Lung microvascular endothelial cell (primary cell): ENCODE results near the gene KCNN3. TPM values are rescaled to one million over a fixed set of nuclear protein-coding genes. Genes with fewer than 3 reads are reported as not detected.
A peak's percentile ranks its signal among the peaks of the same experiment; 100 is the strongest.

Source experiments
- DNase-seq, 2 donors: peaks; one replicate each; pipeline versions ENCODE4 v3.0.0 to v3.0.0-alpha.2; 2010; ENCODE audit warnings: low read depth in 2 of 2
- total RNA-seq: library from RNA; depleted of rRNA; stranded (reverse); fragments of >200 nt; gene quantifications from 2 replicates; pipeline ENCODE4 v1.2.1, GENCODE V29; 2014

The KCNN3 gene
- total RNA-seq, 1 donor from 2014 or later = 0.99 TPM

DNA sequence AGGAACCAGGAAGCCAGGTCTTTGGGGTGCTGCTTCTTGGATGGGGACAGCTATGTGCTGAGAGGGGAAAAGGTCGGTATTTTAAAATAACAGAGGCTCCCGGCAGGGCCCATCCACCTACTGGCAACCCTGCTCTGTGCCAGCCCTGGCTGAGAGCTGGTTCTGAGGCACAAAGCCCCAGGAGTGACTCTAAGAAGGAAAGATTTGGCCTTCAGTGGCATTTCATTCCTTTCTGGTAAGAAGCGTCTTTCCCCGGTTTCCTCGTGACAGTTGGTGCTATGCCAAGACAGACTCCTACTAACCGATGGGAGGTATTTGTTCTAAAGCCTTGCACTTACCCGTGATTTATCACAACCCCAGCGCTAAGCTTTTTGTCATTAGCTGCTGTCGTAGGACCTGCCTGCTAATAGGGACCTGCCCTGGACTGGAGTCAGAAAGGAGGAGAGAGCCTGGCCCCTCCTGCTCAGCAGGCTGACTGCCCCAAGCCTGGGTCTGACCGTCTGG is 139.0 kb downstream of the KCNN3 start:
- DNase-seq = peak; percentile 24 to 71

DNA sequence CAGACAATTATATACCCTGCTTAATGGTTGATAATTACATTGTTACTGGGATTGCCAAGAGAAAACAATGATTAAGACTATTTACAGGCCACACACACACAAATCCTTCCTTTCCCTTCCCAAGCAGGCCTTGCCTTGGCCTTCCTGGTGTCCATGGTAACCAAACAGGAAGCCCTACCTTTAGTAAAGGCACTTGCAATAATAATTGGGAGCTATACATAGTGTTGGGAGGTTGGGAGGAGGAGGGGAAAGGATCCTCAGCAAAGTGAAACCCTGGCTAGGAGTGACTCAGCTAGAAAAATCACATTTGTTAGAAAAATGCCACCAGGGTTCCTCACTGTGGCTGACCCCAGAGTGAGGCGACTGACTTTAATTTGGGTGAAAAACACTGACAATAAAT is 139.8 kb downstream of the KCNN3 start:
- DNase-seq = peak; percentile 73 to 96

DNA sequence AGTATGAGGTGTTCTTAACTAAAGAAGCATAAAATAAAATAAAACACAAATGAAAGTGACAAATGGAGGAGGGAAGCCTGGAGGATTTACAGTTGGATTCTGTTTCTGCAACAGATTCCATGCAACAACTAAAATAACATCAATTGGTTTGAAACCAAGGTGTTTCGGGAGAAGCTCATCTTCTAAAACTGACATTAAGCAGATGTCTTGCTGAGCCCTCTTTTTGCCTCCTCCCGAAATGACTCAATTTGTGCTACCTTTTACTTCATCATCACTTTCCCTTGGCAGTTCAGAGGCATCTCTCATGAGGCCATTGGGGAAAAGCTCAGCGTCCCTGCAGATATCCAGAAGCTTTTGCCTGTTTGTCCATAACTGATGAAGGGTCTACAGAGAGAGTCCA is 140.5 kb downstream of the KCNN3 start:
- DNase-seq = no peak

DNA sequence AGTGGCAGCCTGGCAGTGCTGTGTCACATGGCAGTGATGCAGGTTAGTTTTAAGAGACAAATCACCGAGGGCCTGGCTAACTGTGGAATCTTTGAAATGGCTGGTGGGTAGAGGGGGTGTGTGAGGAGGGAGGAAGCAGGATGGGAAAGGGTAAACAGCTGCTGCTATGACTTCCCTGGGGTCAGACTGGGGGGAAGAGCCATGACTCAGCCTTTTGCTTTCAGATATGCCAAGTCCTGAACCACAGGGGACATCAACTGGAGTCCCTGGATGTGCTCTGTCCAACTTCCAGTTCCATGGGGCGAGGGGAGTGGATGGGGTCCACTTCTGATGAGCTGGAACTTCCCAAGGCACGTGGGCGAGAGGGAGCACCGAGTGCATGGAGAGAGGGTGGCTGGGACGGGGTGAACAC is 141.0 kb downstream of the KCNN3 start:
- peak; percentile 82 to 85 for DNase-seq

DNA sequence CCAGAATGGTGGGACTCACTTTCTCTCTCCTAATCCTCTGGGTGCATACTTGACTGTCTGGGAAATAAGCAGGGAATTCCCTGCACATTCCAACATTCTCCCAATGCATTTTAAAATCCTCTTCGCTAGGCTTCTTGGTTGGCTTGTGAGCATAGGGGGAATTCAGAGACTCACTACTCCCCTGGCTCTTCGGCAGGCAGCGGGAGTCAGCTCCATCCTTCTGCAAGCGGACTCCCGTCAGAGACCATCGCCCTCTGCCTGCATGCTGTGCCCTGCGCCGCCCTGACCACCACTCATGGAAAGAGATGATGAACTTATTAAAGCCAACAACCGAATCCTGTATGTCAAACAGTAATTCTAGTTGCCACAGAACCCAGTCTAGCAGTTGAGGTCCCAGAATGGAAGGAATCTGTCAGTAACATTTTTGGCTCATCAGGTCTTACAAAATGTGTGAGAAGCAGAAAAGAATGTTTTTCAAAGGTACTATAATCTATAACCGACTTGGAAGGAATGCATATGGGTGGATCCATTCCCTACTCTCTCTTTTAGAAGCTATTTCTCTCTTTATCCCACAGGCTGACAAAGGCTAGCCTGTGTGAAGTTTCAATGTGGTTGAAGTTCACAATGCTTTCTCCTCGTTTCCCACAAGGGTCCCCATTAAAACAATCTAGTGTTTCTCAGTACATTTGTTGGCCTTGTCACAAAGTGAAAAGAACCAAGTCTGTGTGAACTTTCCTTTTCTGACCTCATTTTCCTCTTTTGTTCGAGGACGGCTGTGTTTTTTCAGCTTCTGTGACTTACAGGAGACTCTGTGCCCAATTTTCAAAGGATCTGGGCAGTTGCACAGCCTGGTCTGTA is 143.0 kb downstream of the KCNN3 start:
- no peak for DNase-seq

DNA sequence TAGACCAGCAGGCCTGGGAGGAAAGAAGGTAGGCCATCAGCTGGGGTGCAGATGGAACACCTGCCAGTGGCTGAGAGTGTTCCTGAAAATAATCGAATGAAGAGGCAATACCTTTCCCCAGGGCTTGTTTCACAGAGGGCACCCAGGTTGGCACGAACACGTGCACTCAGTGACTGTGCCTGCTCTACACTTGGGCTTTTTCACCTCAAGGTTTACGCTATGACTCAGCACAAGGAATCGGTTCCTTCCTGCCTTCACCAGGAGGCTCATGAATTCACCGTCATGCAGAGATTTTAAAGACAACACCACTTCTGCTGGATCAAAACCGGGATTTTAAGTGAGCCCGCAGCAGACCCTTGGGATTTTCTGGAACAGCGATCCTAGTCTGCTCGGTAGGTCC is 143.6 kb downstream of the KCNN3 start:
- DNase-seq = peak in 1 of 2 donors; percentile 56

DNA sequence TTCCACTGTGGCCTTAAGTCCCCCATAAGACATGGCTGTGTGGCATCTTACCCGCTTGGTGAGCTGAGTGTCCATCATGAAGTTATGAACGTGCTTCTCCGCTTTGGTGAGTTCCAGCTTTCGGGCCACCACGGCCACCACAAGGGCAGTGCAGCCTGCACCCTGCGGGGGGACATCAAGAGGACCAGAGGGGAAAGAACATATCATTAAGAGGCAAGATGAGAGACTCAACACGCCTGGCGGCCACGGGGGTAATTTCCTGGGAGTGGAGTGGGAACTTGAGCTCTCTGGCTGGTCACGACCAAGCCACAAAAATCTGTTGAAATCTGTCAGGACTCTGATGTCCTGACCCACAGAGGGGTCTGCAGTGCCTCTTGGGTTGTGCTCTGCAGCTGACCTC is 144.2 kb downstream of the KCNN3 start:
- DNase-seq = no peak

DNA sequence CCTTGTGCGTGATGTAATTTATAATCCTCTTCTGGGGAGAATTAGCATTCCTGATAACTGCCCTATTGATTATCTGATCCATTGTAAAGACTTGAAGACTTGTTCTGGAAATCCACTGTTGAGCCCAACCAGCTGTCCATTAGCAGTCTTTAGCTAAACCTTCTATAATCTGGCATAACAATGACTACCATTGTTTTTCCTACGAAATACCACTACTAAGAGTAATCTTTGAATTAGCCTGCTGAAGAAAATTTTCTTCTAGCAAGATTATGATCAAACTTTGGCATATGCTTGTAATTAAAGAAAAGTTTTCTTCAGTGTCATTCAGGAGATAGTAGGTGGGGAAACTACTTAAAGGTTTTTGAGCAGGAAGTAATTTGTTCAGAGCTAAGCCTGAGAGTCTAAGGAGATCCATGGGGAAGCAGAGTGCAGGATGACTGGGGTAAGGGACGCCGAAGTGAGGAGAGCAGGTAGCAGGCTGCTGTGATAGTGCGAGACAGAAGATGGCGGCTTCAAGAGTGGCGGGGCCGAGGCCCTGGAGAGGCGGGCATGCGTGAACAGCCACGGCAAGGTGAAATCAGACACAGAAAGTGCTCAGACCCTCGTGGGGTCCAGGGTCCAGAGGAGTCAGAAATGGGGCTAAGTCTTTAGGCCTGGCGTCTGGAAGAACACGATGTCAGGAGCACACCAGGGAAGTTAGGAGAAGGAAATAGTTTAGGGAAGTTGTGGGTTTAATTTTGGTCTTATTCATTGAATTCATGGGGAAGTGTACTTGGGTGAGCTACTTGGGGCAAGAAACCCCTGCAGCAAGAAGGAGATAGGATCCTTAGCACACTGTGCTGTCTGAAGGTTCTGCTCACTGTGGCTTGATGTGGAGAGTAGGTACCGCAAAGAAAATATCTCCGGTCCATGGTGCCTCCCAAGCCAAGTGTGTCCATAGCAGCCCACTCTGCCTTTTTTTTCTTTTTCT is 149.5 kb downstream of the KCNN3 start:
- DNase-seq = no peak

DNA sequence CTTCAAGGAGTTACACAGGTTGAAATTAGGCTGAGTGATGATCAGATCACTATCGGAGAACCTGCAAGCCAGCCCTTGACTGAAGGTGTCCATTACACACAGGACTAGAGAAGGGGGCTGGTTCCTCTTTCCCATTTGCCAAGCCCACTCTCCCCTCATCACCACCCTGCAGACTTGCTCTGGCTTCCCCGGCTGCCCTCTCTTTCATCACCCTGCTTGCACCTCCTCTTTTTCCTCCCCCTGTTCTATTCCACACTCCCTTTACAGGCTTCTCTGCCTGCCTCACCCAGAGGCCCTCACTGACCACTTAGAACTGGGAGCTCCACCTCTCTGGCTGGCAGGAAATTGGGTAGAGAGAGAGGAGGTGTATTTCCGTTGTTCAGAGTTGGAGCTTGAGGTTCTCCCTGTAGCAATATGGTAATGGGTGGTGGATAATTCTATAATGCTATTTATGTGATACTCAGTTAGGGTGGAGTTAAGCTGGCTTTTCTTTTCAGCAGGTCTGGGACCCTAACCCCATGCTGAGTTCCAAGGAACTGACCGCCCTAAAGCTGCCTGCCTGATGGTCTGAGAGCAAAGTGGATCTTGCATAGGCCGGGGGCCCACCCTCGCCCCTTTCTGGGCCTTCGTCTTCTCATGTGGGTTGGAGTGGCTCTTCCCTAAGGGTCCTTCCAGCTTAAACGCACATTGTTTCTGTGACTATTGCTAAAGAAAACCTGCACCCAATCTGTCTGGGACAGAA is 150.3 kb downstream of the KCNN3 start:
- no peak for DNase-seq

DNA sequence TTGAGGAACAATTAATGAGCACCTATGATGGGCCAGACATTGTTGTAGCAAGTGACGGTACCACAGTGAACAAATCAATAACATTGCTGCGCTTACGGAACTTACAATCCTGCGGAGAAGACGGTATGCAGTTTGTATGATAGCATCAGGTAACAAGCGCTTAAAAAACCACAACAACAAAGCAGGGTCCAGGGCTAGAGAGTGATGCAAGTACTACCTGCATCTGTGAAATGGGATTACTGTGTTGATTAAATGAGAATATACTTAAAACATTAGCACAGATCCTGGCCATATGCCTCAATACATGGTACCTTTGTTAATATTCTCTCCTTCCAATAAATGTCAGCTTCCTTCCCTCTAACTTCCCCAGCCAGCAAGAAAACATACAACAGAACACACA is 151.5 kb downstream of the KCNN3 start:
- DNase-seq = no peak

DNA sequence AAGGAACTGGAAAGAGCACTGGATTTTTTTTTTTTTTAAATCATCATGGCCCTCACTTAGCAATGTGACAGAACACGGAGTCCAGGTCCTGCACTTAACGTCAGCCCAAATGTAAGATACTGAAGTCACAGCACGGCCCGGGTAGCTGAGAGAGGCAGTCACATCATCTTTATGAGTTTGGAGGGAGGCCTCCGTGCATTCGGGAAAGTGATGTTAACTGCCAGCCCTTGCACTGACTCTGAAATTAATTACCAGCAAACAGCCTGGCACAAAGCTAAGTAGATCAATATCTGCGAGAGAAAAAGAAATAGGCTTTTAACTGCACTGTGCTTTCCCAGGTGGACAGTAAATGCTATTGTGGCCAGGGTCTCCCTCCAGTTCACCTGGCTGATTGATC is 152.6 kb downstream of the KCNN3 start:
- DNase-seq = no peak

DNA sequence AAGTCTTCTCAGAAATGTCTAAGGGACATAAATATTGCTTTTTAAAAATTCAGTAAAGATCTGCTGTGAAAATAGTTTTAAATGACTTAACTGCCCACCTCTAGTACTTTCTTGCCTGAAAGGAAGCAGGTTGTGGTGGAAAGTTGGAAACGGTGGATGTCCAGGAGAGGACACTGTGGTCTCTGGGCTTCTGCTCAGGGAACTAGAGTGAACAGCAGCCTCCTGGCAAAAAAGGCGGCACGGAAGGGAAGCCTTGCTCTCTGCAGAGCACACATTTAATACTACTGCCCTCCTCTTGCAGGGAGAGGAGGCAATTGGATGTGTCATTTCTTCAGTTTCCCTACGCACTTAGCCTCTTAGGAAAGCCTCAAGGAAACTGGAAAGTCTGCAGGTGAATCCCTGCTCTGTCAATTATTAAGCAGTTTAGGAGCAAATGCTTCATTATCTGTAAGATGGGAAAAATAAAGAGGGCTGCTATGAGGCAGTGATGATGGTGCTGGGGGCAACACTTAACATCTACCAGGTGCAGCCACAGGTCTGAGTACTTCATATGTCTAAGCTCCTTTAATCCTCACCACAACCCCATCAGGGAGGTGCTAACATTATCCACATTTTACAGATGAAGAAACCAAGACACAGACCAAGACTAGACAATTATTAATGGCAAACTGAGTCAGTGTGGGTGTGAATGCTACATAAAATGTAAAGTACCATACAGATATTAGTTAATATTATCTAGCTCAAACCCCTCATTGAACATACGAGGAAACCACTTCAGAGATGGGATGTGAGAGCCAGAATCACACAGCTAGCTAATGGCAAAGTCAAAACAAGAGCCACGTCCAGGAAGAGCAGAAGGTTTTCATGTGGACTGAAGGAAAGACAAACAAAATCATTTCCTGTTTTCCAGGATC is 153.2 kb downstream of the KCNN3 start:
- peak in 1 of 2 donors; percentile 51 for DNase-seq

DNA sequence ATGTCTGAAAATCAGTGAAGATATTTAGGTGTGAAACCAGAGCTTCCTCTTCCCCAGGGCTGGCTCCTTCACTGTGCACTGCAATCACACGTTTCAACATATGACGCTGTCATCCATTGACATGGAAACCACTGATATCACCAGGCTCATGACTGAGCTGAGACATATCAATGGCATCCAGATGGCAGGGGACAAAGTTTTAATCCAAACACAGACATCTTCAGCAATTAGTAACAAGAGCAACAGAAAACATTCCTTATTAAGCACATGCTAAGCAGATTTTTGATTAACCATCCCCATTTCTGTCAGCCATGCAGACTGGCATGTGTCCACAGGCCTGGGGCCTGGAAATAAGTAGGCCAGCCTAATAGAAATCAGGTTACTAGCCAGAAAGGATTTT is 154.1 kb downstream of the KCNN3 start:
- DNase-seq = no peak

DNA sequence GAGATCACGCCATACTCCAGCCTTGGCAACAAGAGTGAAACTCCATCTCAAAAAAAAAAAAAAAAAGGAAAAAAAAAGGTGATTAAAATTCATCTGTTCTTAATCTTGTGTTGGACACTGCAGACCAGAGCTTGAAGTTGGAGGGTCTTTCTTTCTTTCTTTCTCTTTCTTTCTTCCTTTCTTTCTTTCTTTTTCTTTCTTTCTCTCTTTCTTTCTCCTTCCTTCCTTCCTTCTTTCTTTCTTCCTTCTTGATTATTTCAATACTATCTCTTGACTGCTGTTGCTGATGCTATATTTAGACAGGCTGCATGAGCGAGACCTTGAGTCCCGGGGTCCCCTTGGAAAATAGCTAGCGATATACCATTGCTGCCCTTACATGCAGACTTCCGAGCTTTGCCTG is 154.7 kb downstream of the KCNN3 start:
- DNase-seq = no peak

DNA sequence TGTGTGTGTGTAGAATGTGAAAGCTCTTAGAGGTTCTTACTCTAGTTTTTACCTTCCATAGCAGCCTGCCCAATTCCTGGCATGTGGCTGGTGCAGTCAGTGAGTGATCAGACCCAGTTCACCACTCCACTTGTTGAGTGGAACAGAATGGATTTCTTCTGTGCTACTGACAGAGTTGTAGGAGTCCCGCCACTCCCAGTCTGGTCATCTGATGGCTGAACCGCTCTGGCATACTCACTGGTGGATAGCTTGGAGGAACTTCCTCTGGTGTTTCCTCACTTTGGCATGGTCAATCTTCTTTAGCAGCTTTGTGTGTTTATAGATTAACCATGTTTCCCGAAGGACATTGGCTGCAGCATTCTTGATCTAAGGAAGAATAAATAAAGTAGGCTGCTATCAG is 155.4 kb downstream of the KCNN3 start:
- DNase-seq = peak; percentile 19 to 22

DNA sequence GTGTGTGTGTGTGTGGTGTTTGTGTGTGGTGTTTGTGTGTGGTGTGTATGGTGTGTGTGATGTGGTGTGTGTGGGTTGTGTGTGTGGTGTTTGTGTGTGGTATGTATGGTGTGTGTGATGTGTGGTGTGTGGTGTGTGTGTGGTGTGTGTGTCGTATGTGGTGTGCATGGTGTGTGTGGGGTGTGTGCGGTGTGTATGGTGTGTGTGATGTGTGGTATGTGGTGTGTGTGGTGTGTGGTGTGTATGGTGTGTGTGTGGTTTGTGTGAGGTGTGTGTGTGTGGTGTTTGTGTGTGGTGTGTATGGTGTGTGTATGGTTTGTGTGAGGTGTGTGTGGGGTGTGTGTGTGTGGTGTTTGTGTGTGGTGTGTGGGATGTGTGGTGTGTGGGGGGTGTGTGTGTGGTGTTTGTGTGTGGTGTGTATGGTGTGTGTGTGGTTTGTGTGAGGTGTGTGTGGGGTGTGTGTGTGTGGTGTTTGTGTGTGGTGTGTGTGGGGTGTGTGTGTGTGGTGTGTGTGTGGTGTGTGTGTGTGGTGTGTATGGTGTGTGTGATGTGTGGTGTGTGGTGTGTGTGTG is 155.9 kb downstream of the KCNN3 start:
- DNase-seq = no peak

DNA sequence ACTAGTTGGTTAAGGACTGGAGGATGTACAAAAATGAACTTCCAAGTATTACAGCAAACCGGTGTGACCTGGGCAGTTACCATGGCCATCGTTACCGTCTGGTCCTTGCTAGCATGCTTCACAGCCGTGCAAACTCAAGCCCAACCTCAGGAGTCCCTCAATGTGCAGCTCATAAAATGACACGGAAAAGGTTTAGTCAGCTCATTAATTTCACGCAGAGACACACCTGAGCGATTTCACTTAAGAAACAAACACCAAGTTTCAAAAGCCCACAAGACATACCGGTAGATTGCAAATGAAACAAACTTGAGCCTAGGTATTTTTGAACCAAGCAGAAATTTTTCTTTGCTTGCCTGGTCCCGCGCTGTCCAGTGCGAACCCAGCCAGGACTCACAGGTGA is 157.1 kb downstream of the KCNN3 start:
- no peak for DNase-seq

DNA sequence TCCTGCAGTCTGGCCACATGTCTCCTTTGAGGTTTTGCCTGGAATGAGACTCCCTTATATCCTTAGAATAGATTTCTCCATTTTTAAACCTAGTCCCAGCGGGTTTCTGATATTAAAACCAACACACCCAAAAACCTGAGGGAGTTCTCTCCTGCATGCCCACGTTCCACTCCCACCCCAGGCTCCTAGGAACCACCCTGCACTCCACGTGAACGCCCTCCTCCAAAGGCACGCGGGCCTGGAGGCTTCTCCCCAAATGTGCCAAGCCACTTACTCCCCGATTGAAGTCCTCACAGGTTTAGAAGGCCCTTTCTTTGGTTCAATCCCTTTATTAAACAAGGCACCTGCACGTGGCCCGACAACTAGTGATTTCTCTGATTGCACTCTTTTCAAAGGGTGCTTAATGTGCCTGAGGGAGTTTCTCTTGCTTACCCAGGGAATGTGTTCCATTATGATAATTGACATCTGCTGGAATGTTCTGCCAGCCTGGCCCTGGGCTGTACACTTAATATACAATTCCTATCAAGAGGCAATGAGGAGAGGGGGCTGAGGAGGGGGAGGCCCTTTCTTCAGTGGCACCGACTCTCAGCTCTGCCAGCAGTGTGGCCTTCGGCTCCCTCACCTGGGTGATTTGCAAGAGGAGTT is 157.8 kb downstream of the KCNN3 start:
- DNase-seq = no peak

DNA sequence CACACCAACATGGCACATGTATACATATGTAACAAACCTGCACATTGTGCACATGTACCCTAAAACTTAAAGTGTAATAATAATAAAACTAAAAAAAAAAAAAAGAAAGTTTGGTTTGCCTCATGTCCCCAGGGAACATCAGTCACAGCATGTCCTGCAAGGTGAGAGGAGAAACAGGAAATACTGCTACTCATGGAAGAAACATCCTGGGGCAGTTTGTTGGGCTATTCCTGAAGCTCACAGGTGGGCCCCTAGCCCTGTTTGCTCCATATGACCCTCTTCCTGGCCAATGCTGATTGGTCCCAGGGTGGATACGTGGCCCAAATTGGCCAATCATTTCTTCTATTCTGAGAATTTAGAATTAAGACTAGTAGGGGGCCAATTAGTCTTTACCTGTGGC is 158.7 kb downstream of the KCNN3 start:
- DNase-seq = no peak

DNA sequence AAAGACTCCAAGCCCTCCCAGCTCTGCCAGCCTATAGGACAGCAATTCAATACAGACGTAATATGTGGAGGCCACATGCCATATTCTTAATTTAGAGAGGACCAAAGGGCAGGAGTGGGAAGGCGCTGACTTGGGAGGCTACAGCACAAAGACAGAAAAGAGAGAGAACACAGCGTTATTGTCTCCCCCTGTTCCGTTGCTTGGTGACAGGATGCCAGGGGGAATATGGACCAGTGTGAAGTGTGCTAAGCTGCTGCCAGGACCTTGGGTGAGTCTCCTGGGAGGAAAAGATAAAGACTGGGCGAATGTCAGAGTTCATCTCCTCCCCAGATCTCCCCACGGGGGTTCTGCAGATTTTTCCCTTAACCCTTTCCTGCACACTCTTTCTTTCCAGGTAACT is 160.0 kb downstream of the KCNN3 start:
- DNase-seq = no peak
